NCI-H1417 treated with DMSO at 0.1 percent for 48 hours (cell line): ENCODE measurements around the gene CCDC158.

Experiments used
- DNase-seq: peaks from one replicate; lab custom pipeline; 2025; lab: John Stamatoyannopoulos, UW

The CCDC158 gene

GRCh38 chr4:76279462-76279861 is 141.5 kb downstream of the CCDC158 start:
- no peak for DNase-seq

GRCh38 chr4:76278583-76278982 is 142.4 kb downstream of the CCDC158 start:
- no peak for DNase-seq

- no peak for DNase-seq
Observed at GRCh38 chr4:76277667-76278066, 143.3 kb downstream of the CCDC158 start.

- no peak for DNase-seq
Observed at GRCh38 chr4:76276813-76277212, 144.1 kb downstream of the CCDC158 start.

GRCh38 chr4:76275486-76276124 is 145.3 kb downstream of the CCDC158 start:
- DNase-seq, result no peak

GRCh38 chr4:76272999-76273398 is 147.9 kb downstream of the CCDC158 start:
- no peak for DNase-seq

GRCh38 chr4:76272582-76272981 is 148.4 kb downstream of the CCDC158 start:
- no peak for DNase-seq

GRCh38 chr4:76272073-76272472 is 148.9 kb downstream of the CCDC158 start:
- no peak for DNase-seq

- no peak for DNase-seq
Observed at GRCh38 chr4:76271248-76271647, 149.7 kb downstream of the CCDC158 start.

DNA sequence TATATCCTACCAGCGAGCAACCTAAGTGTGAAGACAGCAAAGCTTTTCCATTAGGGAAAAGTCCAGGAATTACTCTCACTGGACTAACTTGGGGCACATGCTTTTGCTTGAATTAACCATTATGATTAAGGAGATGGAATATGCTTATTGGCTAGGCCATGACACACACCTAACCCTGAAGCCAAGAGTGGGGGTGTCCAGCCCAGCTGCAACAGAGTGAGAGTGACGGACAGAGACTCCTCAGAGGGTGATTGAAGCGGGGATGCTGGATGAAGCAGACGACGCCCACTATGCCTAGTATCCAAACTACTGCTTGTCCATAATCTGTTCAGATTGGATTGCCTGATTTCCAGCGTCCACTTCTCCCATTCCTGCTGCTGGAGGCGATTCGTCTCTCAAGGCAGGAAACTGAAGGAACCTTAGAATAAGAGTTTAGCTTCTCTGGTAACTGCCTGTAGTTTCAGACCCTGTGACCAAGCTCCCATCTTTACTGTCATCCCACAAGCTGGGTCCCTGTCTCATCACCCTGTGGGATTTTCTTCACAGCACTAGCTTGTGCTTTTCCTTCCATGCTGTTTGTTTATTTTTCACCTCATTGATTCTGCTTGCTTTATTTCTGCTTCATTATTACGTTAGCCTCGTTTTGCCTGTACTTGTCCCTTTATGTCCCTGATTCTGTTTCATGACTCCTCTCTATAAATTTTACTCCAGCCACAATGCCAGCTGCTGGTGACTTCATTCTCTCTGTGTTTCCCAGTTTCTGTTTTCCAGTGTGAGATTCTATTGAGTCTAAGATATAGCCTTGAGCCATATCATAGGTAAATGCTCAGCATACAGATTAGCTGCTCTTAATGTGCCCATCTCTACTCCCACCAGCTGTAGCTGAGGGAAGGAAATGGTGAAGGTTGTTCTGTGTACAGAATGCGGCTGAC is 150.4 kb downstream of the CCDC158 start:
- peak; percentile 29 for DNase-seq

GRCh38 chr4:76267811-76268210 is 153.1 kb downstream of the CCDC158 start:
- DNase-seq, result no peak

DNA sequence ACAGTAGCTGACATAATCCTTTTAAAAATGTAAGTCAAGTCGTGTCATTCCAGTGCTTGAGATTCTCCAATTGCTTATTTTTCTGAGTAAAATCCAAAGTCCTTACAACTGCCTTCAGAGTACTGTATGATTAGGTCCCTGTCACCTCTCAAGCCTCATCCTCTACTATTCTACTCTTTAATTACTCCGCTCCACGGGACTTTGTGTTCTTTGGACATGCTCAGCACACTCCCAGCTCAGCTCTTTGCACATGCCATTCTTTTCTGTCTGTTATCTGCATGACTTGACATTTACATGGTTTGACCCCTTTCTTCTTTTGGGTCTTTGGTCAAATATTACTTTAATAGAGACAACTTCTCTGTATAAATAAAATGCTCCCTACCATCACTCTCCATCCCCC is 154.3 kb downstream of the CCDC158 start:
- DNase-seq, result no peak

DNA sequence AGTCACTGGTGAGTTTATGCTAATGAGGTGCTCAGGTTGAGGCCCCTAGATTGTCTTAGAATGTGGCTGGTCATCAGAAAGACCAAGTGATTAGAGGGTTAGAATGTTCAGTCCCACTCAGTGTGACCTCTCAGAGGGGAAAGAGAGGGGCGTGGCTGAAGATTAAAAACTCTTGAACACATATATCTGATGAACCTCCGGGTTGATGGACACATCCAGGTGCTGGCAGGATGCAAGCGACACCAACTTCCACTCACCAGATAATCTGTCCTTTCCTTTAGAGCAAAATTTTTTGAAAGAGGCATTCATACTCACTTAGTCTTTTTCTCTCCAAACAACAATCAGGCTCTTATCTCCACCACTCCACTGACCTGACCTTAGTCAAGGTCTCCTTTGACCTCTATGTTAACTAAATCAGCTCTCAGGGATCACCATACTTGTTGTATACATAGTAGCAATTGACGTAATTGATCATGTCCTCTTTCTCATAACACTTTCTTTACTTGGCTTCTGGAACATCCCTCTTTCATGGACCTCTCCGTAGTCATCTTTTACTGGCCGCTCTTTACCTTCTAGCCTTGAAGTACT is 155.2 kb downstream of the CCDC158 start:
- no peak for DNase-seq
